Trophoblast cell (in vitro differentiated cells and primary cell): Measurements from ENCODE around the gene DPF1.

Experiments used
- DNase-seq, 2 donors: peaks; one replicate each; pipeline ENCODE4 v3.0.0-alpha.2; 2016
- H2AFZ ChIP-seq: 2 replicates; pipeline ENCODE4 v1.6.1; 2013; ENCODE audit warnings: low read length, moderate library complexity, mild to moderate bottlenecking; ENCODE audit not compliant: insufficient read depth, poor library complexity
- H2AK5ac ChIP-seq: 2 replicates; pipeline ENCODE4 v1.6.1; 2013; ENCODE audit warnings: mild to moderate bottlenecking, low read length
- H2BK120ac ChIP-seq: 2 replicates; pipeline ENCODE4 v1.6.1; 2013; ENCODE audit warnings: low read length, mild to moderate bottlenecking, moderate library complexity; ENCODE audit not compliant: insufficient read depth, poor library complexity
- H2BK12ac ChIP-seq: 2 replicates; pipeline ENCODE4 v1.6.1; 2013; ENCODE audit warnings: mild to moderate bottlenecking, low read length, moderate library complexity
- H2BK5ac ChIP-seq: 2 replicates; pipeline ENCODE4 v1.6.1; 2013; ENCODE audit warnings: low read length, low read depth, moderate library complexity, mild to moderate bottlenecking; ENCODE audit not compliant: poor library complexity
- H3K14ac ChIP-seq: 2 replicates; pipeline ENCODE4 v1.6.1; 2013; ENCODE audit warnings: mild to moderate bottlenecking, low read length
- H3K18ac ChIP-seq: 2 replicates; pipeline ENCODE4 v1.6.1; 2013; ENCODE audit warnings: mild to moderate bottlenecking, low read length
- H3K23ac ChIP-seq: 2 replicates; pipeline ENCODE4 v1.6.1; 2013; ENCODE audit warnings: low read length
- H3K27ac ChIP-seq: 2 replicates; pipeline ENCODE4 v1.5.1; 2013; ENCODE audit warnings: low read depth, mild to moderate bottlenecking, inconsistent platforms, low read length, moderate library complexity
- H3K27me3 ChIP-seq: 2 replicates; pipeline ENCODE4 v1.6.1; 2013; ENCODE audit warnings: inconsistent platforms, mild to moderate bottlenecking, low read length, moderate library complexity; ENCODE audit not compliant: insufficient read depth
- H3K36me3 ChIP-seq, 2 experiments: 1 replicate in 1 of 2; 2 replicates in 1 of 2; pipeline ENCODE4 v1.6.1; 2013; ENCODE audit warnings: low read length in 2 of 2, mild to moderate bottlenecking in 2 of 2, moderate library complexity in 1 of 2; ENCODE audit not compliant: insufficient read depth in 2 of 2, control insufficient read depth in 1 of 2
- H3K4ac ChIP-seq: 2 replicates; pipeline ENCODE4 v1.6.1; 2013; ENCODE audit warnings: low read depth, mild to moderate bottlenecking, low read length, moderate library complexity
- H3K4me1 ChIP-seq, 2 experiments: 1 replicate in 1 of 2; 2 replicates in 1 of 2; pipeline ENCODE4 v1.6.1; 2013; ENCODE audit warnings: low read length in 2 of 2, mild to moderate bottlenecking in 2 of 2, moderate library complexity in 1 of 2; ENCODE audit not compliant: insufficient read depth in 2 of 2, control insufficient read depth in 1 of 2
- H3K4me2 ChIP-seq: 2 replicates; pipeline ENCODE4 v1.6.1; 2013; ENCODE audit warnings: inconsistent platforms, mild to moderate bottlenecking, low read length, moderate library complexity
- H3K4me3 ChIP-seq: 2 replicates; pipeline ENCODE4 v1.5.1; 2013; ENCODE audit warnings: mild to moderate bottlenecking, low read depth, low read length, inconsistent platforms
- H3K79me1 ChIP-seq: one replicate; pipeline ENCODE4 v1.6.1; 2013; ENCODE audit warnings: low read length
- H3K79me2 ChIP-seq: 2 replicates; pipeline ENCODE4 v1.6.1; 2013; ENCODE audit warnings: low read length, mild to moderate bottlenecking; ENCODE audit not compliant: control insufficient read depth, insufficient read depth, poor library complexity
- H3K9ac ChIP-seq: 2 replicates; pipeline ENCODE4 v1.6.1; 2013; ENCODE audit warnings: mild to moderate bottlenecking, low read length
- H3K9me3 ChIP-seq: 2 replicates; pipeline ENCODE4 v1.6.1; 2013; ENCODE audit warnings: low read depth, mild to moderate bottlenecking, control low read depth, inconsistent platforms, low read length; ENCODE audit not compliant: insufficient read depth
- H4K12ac ChIP-seq: 2 replicates; pipeline ENCODE4 v1.6.1; 2013; ENCODE audit warnings: low read depth, mild to moderate bottlenecking, low read length, moderate library complexity
- H4K8ac ChIP-seq: 2 replicates; pipeline ENCODE4 v1.6.1; 2013; ENCODE audit warnings: low read depth, mild to moderate bottlenecking, low read length, moderate library complexity
- H4K91ac ChIP-seq: one replicate; pipeline ENCODE4 v1.6.1; 2013; ENCODE audit warnings: low read depth, mild to moderate bottlenecking, low read length, moderate library complexity
- WGBS: extraction: QIAGEN DNeasy Blood & Tissue Kit; methylation state at CpG from one replicate; pipeline ENCODE4 v1.1.7; 2013; ENCODE audit warnings: missing lambda C conversion rate; ENCODE audit not compliant: insufficient read length, insufficient coverage; ENCODE audit errors: extremely low coverage; 5-methylcytosine and 5-hydroxymethylcytosine counted together

Gene DPF1

GRCh38 chr19:38191747-38192146, 32.3 kb downstream of the DPF1 start:
- H3K14ac ChIP-seq: no peak overlapping the region
- no peaks in the 10 kb centered on the region for H3K4me1 ChIP-seq
- no peaks in the 10 kb centered on the region for H3K27me3 ChIP-seq
- H3K79me2 ChIP-seq: no peaks in the 10 kb centered on the region
- H3K9me3 ChIP-seq: no peaks in the 10 kb centered on the region
- H2BK120ac ChIP-seq: no peak overlapping the region
- no peak overlapping the region for H3K9ac ChIP-seq
- H4K8ac ChIP-seq: no peak overlapping the region
- H3K4me3 ChIP-seq: no peak overlapping the region
- peaks cover 7 to 9% of the 10 kb centered on the region in 2 experiments for H3K36me3 ChIP-seq
- no peak overlapping the region for H3K4ac ChIP-seq
- H2BK5ac ChIP-seq: no peak overlapping the region
- H4K12ac ChIP-seq: no peak overlapping the region
- no peak overlapping the region for H3K23ac ChIP-seq
- H3K18ac ChIP-seq: no peak overlapping the region
- no peak overlapping the region for H3K4me2 ChIP-seq
- WGBS: no CpG with 5 or more reads among the region's 13 CpGs
- H2BK12ac ChIP-seq: no peak overlapping the region
- H2AFZ ChIP-seq: no peak overlapping the region
- no peaks in the 10 kb centered on the region for H3K79me1 ChIP-seq
- DNase-seq: no peak
- H4K91ac ChIP-seq: no peak overlapping the region
- no peak overlapping the region for H2AK5ac ChIP-seq
- H3K27ac ChIP-seq: no peak overlapping the region

DNA sequence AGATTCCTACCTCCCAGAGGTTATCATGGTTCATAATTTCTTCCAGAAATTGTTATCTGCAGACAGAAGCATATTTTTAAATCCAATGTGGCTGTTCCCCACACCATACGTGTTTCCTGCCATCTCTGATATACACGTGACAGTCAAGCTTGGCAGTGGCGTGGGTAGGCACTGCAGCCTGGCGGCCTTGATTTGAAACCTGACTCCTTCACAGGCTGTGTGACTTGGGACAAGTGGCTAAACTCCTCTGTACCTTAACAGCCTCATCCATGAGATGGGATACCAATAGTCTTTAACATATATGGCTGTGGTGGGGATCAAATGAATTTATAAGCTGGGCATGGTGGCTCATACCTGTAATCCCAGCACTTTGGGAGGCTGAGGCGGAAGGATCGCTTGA, 33.2 kb downstream of the DPF1 start:
- Histone ChIP-seq H2AFZ (no peak overlapping the region), H2BK120ac (no peak overlapping the region), H3K4me1 (no peaks in the 10 kb centered on the region), H3K36me3 (peaks cover 7 to 9% of the 10 kb centered on the region in 2 experiments), H4K91ac (no peak overlapping the region), H3K4me3 (no peak overlapping the region), H3K79me1 (no peaks in the 10 kb centered on the region), H4K12ac (no peak overlapping the region), H3K4me2 (no peak overlapping the region), H4K8ac (no peak overlapping the region), H3K27ac (no peak overlapping the region), H3K18ac (no peak overlapping the region), H3K9ac (no peak overlapping the region), H3K27me3 (no peaks in the 10 kb centered on the region), H2BK5ac (no peak overlapping the region), H3K4ac (no peak overlapping the region), H3K23ac (no peak overlapping the region), H2AK5ac (no peak overlapping the region), H3K9me3 (no peaks in the 10 kb centered on the region), H3K14ac (no peak overlapping the region), H2BK12ac (no peak overlapping the region), H3K79me2 (no peaks in the 10 kb centered on the region)
- DNase-seq: no peak
- WGBS: no CpG with 5 or more reads among the region's 6 CpGs

DNA sequence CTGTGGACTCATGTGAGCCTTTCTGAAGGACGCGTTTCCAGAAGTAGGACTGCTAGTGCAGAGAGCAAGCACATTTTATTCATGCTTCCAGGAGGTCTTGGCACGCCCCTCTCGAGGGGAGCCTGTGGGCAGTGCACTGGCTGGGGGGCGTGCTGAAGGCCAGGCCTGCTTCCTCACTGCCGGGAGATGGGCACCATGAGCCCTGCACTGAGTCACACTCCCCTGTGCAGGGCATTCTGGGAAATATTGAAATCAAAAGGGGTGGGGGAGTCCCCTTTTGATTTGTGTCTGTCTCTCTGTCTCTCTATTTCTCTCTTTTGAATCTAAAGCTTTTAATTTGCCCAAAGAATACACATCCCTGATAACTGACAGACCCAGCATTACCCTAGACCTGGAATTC, 34.0 kb downstream of the DPF1 start:
- Histone ChIP-seq H3K4me3 (no peak overlapping the region), H3K4me2 (no peak overlapping the region), H3K9me3 (no peaks in the 10 kb centered on the region), H2BK12ac (no peak overlapping the region), H3K36me3 (peaks cover 7 to 9% of the 10 kb centered on the region in 2 experiments), H3K9ac (no peak overlapping the region), H3K4ac (no peak overlapping the region), H3K14ac (no peak overlapping the region), H2AFZ (no peak overlapping the region), H4K8ac (no peak overlapping the region), H4K12ac (no peak overlapping the region), H3K27ac (no peak overlapping the region), H3K4me1 (no peaks in the 10 kb centered on the region), H2BK5ac (no peak overlapping the region), H4K91ac (no peak overlapping the region), H3K79me1 (no peaks in the 10 kb centered on the region), H2BK120ac (no peak overlapping the region), H3K23ac (no peak overlapping the region), H3K79me2 (no peaks in the 10 kb centered on the region), H3K27me3 (no peaks in the 10 kb centered on the region), H2AK5ac (no peak overlapping the region), H3K18ac (no peak overlapping the region)
- no peak for DNase-seq
- WGBS: no CpG with 5 or more reads among the region's 6 CpGs

- Histone ChIP-seq H3K18ac (no peak overlapping the region), H2BK12ac (no peak overlapping the region), H2AK5ac (no peak overlapping the region), H3K4me2 (no peak overlapping the region), H3K9me3 (no peaks in the 10 kb centered on the region), H3K4me1 (peaks cover 7 to 9% of the 10 kb centered on the region in 2 experiments), H3K23ac (no peak overlapping the region), H2BK120ac (no peak overlapping the region), H3K79me1 (no peaks in the 10 kb centered on the region), H3K27ac (no peak overlapping the region), H2BK5ac (no peak overlapping the region), H4K12ac (no peak overlapping the region), H3K9ac (no peak overlapping the region), H4K91ac (no peak overlapping the region), H3K27me3 (no peaks in the 10 kb centered on the region), H3K79me2 (no peaks in the 10 kb centered on the region), H3K14ac (no peak overlapping the region), H3K4ac (no peak overlapping the region), H2AFZ (no peak overlapping the region), H3K4me3 (no peak overlapping the region), H3K36me3 (peaks cover 2 to 7% of the 10 kb centered on the region in 2 experiments), H4K8ac (no peak overlapping the region)
- WGBS: no CpG with 5 or more reads among the region's 10 CpGs
- no peak for DNase-seq
Measured at GRCh38 chr19:38185562-38185961, 38.5 kb downstream of the DPF1 start.
